DOHH2 (cell line): ENCODE results near the gene NALCN.

Experiments
- EZH2phosphoT487 ChIP-seq: fragments of 200-600 bp; sonication (generic); IDR thresholded peaks from 2 replicates; pipeline ENCODE4 v1.6.1; 2017; ENCODE audit warnings: borderline replicate concordance, mild to moderate bottlenecking, antibody characterized with exemption, low read length, moderate library complexity, mixed read lengths
- TF ChIP-seq, protein P1 (sequence below): fragments of 200-600 bp; sonication (generic); IDR thresholded peaks from one replicate; pipeline ENCODE4 v1.5.1; 2014; ENCODE audit warnings: antibody characterized with exemption, mild to moderate bottlenecking, low read depth, low read length; ENCODE audit not compliant: poor library complexity, severe bottlenecking

DNA sequence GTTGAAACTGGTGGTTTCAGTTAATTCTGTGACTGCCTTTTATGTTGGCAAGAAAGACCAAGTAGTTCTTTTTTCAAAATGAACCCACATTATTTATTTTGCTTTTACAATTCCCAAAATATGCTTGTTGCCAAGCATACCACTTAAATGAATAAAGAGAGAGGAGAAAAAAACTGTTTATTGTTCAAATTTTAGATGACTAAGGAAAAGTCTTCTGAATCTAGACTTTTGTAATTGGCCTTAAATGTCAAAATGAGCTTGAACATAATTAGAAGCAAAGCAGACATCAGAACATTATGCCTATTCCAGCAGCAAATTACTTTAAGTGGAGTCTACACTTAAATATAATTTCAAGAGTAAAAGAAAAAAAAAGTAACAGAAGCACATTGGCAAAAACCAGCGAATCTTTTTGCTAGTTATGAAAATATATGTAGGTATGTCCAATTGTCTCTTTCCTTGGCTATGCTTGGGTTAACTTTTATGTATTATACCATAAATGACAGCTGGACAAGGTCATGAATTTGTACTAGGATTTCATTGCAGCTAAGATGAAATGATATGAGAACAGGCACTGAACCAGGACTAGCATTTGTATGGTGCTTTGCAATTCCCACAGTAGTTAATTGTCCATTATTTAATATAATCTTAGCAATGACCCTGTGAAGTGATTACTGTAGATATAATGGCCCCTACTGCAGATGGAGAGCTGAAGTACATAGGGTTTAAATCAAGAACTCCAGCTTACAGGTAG lies 211.9 kb downstream of the NALCN start:
- TF ChIP-seq, protein P1, sequence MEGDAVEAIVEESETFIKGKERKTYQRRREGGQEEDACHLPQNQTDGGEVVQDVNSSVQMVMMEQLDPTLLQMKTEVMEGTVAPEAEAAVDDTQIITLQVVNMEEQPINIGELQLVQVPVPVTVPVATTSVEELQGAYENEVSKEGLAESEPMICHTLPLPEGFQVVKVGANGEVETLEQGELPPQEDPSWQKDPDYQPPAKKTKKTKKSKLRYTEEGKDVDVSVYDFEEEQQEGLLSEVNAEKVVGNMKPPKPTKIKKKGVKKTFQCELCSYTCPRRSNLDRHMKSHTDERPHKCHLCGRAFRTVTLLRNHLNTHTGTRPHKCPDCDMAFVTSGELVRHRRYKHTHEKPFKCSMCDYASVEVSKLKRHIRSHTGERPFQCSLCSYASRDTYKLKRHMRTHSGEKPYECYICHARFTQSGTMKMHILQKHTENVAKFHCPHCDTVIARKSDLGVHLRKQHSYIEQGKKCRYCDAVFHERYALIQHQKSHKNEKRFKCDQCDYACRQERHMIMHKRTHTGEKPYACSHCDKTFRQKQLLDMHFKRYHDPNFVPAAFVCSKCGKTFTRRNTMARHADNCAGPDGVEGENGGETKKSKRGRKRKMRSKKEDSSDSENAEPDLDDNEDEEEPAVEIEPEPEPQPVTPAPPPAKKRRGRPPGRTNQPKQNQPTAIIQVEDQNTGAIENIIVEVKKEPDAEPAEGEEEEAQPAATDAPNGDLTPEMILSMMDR = no peak
- TF ChIP-seq EZH2phosphoT487 = no peak
